HG02678 (cell line): ENCODE measurements around the gene KIF4B.

Source experiments
- ATAC-seq: cut with Tn5 transposase; IDR thresholded peaks from one replicate; pipeline ENCODE4 v1.9.1; 2021; ENCODE audit warnings: mild to moderate bottlenecking, moderate library complexity; ENCODE audit not compliant: unreplicated experiment

Gene KIF4B

DNA sequence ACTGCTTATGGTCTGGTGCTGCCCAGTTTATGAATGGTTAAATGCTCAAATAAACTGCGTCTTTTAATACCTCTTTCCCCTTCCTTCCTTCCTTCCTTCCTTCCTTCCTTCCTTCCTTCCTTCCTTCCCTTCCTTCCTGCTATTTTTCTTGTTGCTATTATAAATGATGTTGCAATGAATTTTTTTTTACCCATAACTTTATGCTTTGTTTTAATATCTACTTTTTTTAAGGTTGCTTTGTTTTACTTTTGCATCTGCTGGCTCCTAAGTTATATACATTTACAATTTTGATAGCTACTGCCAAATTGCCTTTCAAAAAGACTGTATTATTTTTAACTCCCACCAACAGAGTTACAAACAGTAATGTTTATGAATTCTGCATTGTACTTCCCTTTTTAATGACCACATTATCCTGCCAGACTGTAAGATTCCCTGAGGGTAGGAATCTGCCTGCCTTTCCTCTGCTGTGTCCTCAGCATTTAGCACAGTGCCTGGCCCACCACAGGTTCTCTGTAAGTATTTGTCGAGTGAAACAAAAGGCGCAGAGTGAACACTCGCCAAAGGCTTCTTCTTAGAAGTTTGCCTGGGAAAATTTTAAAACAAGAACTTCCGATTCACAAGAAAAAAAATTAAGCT lies 36.9 kb downstream of the KIF4B start:
- no peak for ATAC-seq

DNA sequence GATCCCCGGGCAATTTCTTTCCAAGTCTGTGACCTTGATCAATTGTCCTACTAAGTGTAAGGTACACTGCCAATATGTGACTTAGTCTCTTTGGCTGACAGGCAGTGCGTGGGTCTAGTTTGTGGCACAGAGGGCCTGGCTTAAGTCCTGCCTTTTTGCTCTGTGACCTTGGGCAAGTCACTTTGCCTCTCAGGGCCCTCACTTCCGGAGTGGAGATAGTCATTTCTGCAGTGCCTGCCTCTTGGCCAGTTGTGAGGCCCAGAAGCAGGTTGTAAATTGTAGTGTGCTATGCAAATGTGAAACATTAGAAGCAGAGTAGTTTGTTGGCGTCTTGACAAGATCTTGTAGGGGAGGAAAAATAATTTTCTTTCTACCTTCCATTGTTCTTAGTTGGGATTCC lies 39.0 kb downstream of the KIF4B start:
- no peak for ATAC-seq

DNA sequence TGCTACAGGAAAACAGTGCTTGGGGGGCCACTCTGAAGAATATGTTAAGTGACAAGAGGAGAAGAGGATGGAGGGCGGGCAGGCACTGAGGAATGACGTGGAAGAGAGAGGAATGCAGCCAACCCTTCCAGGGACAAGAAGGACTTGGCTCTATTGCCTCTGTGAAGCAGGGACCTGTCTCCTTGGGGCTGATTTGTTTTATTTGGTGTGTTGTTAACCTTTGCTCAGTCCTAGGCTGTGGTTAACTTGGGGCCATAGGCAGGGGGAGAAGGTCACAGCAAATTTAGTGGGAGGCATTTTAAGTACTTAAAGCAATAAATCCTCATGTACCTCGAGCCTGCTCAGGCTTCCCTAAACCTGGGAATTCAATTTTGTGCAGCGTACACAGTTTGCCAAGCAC lies 39.9 kb downstream of the KIF4B start:
- ATAC-seq = no peak

DNA sequence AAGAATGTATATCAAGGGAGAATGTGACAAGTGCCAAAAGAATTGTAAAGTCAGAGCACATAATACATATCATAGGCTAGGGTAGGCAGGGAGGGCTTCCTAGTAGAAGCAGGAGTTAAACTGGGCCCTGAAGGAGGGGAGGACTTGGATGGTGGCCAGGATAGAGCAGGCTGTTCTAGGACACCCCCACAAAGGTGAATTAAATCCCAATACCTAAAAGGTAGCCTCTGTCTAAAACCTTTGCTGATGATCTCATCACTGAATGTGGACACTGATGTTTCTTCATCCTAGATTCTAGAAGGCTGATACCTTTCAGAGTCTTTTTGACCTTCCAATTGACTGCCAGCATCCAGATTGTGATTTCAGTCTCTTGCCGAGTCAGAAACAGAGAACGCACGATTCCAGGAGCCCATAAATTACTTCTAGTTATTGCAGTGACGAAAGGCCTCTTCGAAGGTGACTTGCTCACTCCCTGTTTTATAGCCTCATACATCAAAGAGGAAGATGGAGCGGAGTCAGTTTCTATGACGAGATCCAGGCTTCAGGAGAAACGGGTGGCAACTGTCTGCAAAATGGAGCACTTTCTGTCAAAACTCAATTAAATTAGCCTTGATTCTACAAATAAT lies 43.2 kb downstream of the KIF4B start:
- no peak for ATAC-seq

DNA sequence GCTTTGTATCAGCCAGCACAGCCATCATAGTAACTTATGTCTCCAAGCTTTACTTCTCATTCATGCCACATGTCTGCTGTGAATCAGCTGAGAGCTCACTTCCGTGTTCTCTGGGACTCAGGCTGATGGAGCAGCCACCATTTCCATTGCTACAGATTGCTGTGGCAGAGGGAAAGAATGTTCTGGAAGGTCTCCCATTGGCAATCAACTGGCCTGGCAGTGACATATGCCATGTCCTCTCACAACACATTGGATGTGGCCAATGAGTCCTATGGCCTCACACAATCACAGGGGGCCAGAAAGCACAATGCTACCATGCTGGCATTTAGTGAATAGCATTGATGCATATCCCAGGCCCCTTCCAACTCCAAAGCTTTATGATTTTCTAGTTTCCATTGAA lies 44.1 kb downstream of the KIF4B start:
- ATAC-seq = no peak

DNA sequence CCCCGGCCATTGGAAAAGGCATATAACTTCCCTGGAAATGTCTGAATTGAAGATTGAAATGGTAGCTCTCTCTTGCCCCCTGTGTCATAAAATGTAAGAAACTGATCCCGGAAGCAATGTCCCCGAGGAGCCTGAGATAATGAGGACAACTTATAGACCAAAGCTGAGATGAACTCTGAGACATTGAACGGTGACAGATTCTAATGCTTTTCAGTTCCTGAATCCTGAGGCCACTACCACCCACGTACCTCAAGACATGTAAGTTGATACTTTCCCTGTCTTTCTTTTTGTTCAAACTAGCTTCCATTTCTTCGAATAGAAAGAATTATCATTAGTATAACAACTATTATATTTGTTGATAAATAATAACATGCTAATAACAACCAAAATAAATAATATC lies 51.0 kb downstream of the KIF4B start:
- ATAC-seq = no peak

DNA sequence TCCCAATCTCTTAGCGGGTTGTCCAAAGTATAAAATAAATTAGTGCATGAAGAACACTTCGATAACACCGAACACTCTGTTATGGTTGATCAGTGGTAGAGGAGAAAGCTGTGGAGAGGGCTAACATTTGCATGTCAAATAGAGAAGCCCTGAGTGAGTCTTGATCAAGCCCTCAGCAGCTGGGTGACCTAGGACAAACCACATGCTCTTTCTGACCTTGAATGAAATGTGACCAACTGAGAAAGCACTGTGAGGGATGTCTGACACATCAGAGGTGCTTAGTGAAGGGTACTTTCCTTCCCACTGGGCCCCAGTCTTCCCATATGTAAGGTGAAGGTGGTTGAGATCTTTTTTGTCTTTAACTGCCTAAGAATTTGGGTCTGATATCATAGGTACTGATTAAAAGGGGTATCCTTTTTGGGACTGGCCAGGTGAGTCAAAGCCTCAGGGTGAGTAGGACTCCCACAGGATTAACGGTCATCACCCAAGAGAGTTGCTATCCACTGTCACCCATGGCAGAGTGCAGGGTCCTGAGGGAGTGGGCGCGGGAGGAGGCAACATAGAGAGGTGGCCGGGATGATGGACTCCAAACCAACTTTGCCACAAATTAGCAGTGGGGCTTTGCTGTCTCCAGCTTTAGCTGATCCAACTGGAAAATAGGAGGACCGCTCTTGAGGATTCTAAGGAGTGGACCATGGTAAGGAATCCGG lies 53.5 kb downstream of the KIF4B start:
- ATAC-seq = no peak
